GM23248 (cell line): ENCODE results near the gene DUS1L. TPM values are rescaled to one million over a fixed set of nuclear protein-coding genes. Genes with fewer than 3 reads are reported as not detected.

Experiments
- DNase-seq: peaks from one replicate; pipeline ENCODE4 v3.0.0-alpha.2; 2015
- H2AFZ ChIP-seq: fragments of 200-600 bp; sonication (generic); 2 replicates; pipeline ENCODE4 v1.6.1; 2016; ENCODE audit warnings: antibody characterized with exemption
- H3F3A ChIP-seq: fragments of 200-600 bp; sonication (generic); 2 replicates; pipeline ENCODE4 v1.6.1; 2016; ENCODE audit warnings: mild to moderate bottlenecking, antibody characterized with exemption, mixed run types; ENCODE audit not compliant: insufficient read depth
- H3K27ac ChIP-seq: fragments of 200-600 bp; sonication (generic); 2 replicates; pipeline ENCODE4 v1.5.1; 2016; ENCODE audit warnings: mild to moderate bottlenecking
- H3K27me3 ChIP-seq: fragments of 200-600 bp; sonication (generic); replicated peaks from 2 replicates; pipeline ENCODE4 v1.6.1; 2016; ENCODE audit warnings: mild to moderate bottlenecking; ENCODE audit not compliant: insufficient read depth
- H3K36me3 ChIP-seq: fragments of 200-600 bp; sonication (generic); 2 replicates; pipeline ENCODE4 v1.6.1; 2016; ENCODE audit warnings: low read depth, mild to moderate bottlenecking
- H3K4me1 ChIP-seq: fragments of 200-600 bp; sonication (generic); 2 replicates; pipeline ENCODE4 v1.6.1; 2016; ENCODE audit warnings: mild to moderate bottlenecking; ENCODE audit not compliant: insufficient read depth
- H3K4me2 ChIP-seq: fragments of 200-600 bp; sonication (generic); one replicate; pipeline ENCODE4 v1.6.1; 2016; ENCODE audit warnings: mild to moderate bottlenecking; ENCODE audit not compliant: unreplicated experiment
- H3K4me3 ChIP-seq: fragments of 200-600 bp; sonication (generic); 2 replicates; pipeline ENCODE4 v1.5.1; 2016; ENCODE audit warnings: mild to moderate bottlenecking
- H3K79me2 ChIP-seq: fragments of 200-600 bp; sonication (generic); 2 replicates; pipeline ENCODE4 v1.6.1; 2016; ENCODE audit warnings: mild to moderate bottlenecking; ENCODE audit not compliant: insufficient read depth
- H3K9ac ChIP-seq: fragments of 200-600 bp; sonication (generic); 2 replicates; pipeline ENCODE4 v1.6.1; 2016; ENCODE audit warnings: mild to moderate bottlenecking
- H3K9me2 ChIP-seq: fragments of 200-600 bp; sonication (generic); 2 replicates; pipeline ENCODE4 v1.6.1; 2016; ENCODE audit warnings: mixed run types, mild to moderate bottlenecking, moderate library complexity; ENCODE audit not compliant: insufficient read depth
- H3K9me3 ChIP-seq: fragments of 200-600 bp; sonication (generic); one replicate; pipeline ENCODE4 v1.6.1; 2017; ENCODE audit warnings: low read depth
- H4K20me1 ChIP-seq: fragments of 200-600 bp; sonication (generic); 2 replicates; pipeline ENCODE4 v1.6.0; 2016; ENCODE audit not compliant: insufficient read depth
- EZH2 ChIP-seq: fragments of 200-600 bp; sonication (generic); IDR thresholded peaks from 2 replicates; pipeline ENCODE4 v1.6.1; 2018; ENCODE audit warnings: antibody characterized with exemption, mild to moderate bottlenecking; ENCODE audit not compliant: insufficient read depth, poor library complexity, severe bottlenecking
- EZH2phosphoT487 ChIP-seq: fragments of 200-600 bp; sonication (generic); IDR thresholded peaks from 2 replicates; pipeline ENCODE4 v1.6.1; 2018; ENCODE audit warnings: antibody characterized with exemption, moderate library complexity, mild to moderate bottlenecking, low read depth; ENCODE audit not compliant: insufficient read depth
- WGBS, 2 experiments: methylation state at CpG; one replicate each; pipeline ENCODE4 v1.1.6; 2015 to 2017; ENCODE audit warnings: low lambda C conversion rate in 2 of 2, low coverage in 1 of 2; ENCODE audit errors: missing lambda C conversion rate in 2 of 2; 5-methylcytosine and 5-hydroxymethylcytosine counted together
- in situ Hi-C: fragments of 300-500 bp; cut with MboI; formaldehyde crosslinking; loops from 2 replicates; pipeline ENCODE4 v1.15.0; 2020
- polyA plus RNA-seq: library from polyadenylated mRNA; unstranded; fragments of >200 nt; fragmentation: Nextera tagmentation; extraction: Ambion mirVana; gene quantifications from 2 replicates; pipeline ENCODE4 v1.2.1, GENCODE V29; 2016
- total RNA-seq: library from RNA; depleted of rRNA; stranded (reverse); fragments of >200 nt; shearing (Covaris generic); gene quantifications from 2 replicates; pipeline ENCODE4 v1.2.3, GENCODE V29; 2014

DUS1L gene
- total and polyA plus RNA-seq, 2 experiments from 2014 or later, result 13.3 to 61.2 TPM

- no peaks in the 10 kb centered on the region for H3F3A ChIP-seq
- H3K9me3 ChIP-seq, result no peaks in the 10 kb centered on the region
- in situ Hi-C loops, result no loop called here
- H3K4me2 ChIP-seq, result no peak overlapping the region
- H3K4me1 ChIP-seq, result peaks cover 5% of the 10 kb centered on the region
- H3K27ac ChIP-seq, result no peak overlapping the region
- no peak for DNase-seq
- H3K9me2 ChIP-seq, result no peaks in the 10 kb centered on the region
- peaks cover 21% of the 10 kb centered on the region for H3K79me2 ChIP-seq
- H3K4me3 ChIP-seq, result no peak overlapping the region
- 89 to 90% methylated on average over 18 to 23 of the region's 25 CpGs for WGBS, 2 experiments
- H3K36me3 ChIP-seq, result no peaks in the 10 kb centered on the region
- no peaks in the 10 kb centered on the region for H3K27me3 ChIP-seq
- no peaks in the 10 kb centered on the region for H4K20me1 ChIP-seq
- TF ChIP-seq EZH2phosphoT487 (no peak), EZH2 (no peak)
- no peak overlapping the region for H2AFZ ChIP-seq
- H3K9ac ChIP-seq, result no peak overlapping the region
These were observed 17.6 kb downstream of the DUS1L start for GRCh38 chr17:82047914-82048570.

GRCh38 chr17:82047379-82047778 is 18.2 kb downstream of the DUS1L start:
- H3K9ac ChIP-seq, result no peak overlapping the region
- no peaks in the 10 kb centered on the region for H3F3A ChIP-seq
- no peaks in the 10 kb centered on the region for H3K36me3 ChIP-seq
- no peak for TF ChIP-seq EZH2phosphoT487
- TF ChIP-seq EZH2, result no peak
- no peaks in the 10 kb centered on the region for H3K4me1 ChIP-seq
- no peaks in the 10 kb centered on the region for H3K9me2 ChIP-seq
- no peak overlapping the region for H3K4me2 ChIP-seq
- in situ Hi-C loops, result no loop called here
- peaks cover 14% of the 10 kb centered on the region for H3K79me2 ChIP-seq
- 93 to 97% methylated on average over 23 to 24 of the region's 24 CpGs for WGBS, 2 experiments
- H3K27me3 ChIP-seq, result no peaks in the 10 kb centered on the region
- no peak for DNase-seq
- no peaks in the 10 kb centered on the region for H4K20me1 ChIP-seq
- H3K9me3 ChIP-seq, result no peaks in the 10 kb centered on the region
- H3K4me3 ChIP-seq, result no peak overlapping the region
- H2AFZ ChIP-seq, result no peak overlapping the region
- no peak overlapping the region for H3K27ac ChIP-seq

- TF ChIP-seq EZH2phosphoT487 (no peak), EZH2 (no peak)
- H2AFZ ChIP-seq, result no peak overlapping the region
- 88 to 93% methylated on average over 21 of the region's 21 CpGs for WGBS, 2 experiments
These were observed 18.7 kb downstream of the DUS1L start for GRCh38 chr17:82046903-82047302.

GRCh38 chr17:82045936-82046484 is 19.6 kb downstream of the DUS1L start:
- no peak for DNase-seq
- Histone ChIP-seq H3K36me3 (no peaks in the 10 kb centered on the region), H3F3A (peaks cover 5% of the 10 kb centered on the region; the same call in 1 of the 2 replicates), H3K9me2 (no peaks in the 10 kb centered on the region), H3K79me2 (peaks cover 10% of the 10 kb centered on the region; the same call in 1 of the 2 replicates), H4K20me1 (no peaks in the 10 kb centered on the region), H3K9me3 (no peaks in the 10 kb centered on the region), H3K9ac (no peak overlapping the region), H2AFZ (no peak overlapping the region), H3K4me1 (no peaks in the 10 kb centered on the region), H3K4me2 (no peak overlapping the region), H3K27ac (no peak overlapping the region), H3K4me3 (no peak overlapping the region), H3K27me3 (no peaks in the 10 kb centered on the region)
- in situ Hi-C loops, result no loop called here
- TF ChIP-seq EZH2phosphoT487 (no peak), EZH2 (no peak)
- WGBS, 2 experiments, result 42 to 44% methylated on average over 14 of the region's 14 CpGs

More at GRCh38 chr17:82046903-82047302, 18.7 kb downstream of the DUS1L start:
- Histone ChIP-seq H3K27ac (no peak overlapping the region), H3K9me3 (no peaks in the 10 kb centered on the region), H4K20me1 (no peaks in the 10 kb centered on the region), H3K4me1 (no peaks in the 10 kb centered on the region), H3F3A (no peaks in the 10 kb centered on the region), H3K27me3 (no peaks in the 10 kb centered on the region), H3K79me2 (peaks cover 10% of the 10 kb centered on the region; the same call in 1 of the 2 replicates), H3K9me2 (no peaks in the 10 kb centered on the region), H3K9ac (no peak overlapping the region), H3K4me2 (no peak overlapping the region), H3K36me3 (no peaks in the 10 kb centered on the region), H3K4me3 (no peak overlapping the region)
- in situ Hi-C loops, result no loop called here
- DNase-seq, result no peak
